GM12878 (cell line): ENCODE results near the gene IL3. TPM values are rescaled to one million over a fixed set of nuclear protein-coding genes. Genes with fewer than 3 reads are reported as not detected.

Experiments used
- ATAC-seq: fragments of 200-7000 bp; cut with Tn5 transposase; 3 replicates; pipeline ENCODE4 v1.9.1; 2020; ENCODE audit warnings: mild to moderate bottlenecking, moderate library complexity
- BruUV-seq: library from RNA; stranded (reverse); fragments of 400-500 nt; replicated peaks from 2 replicates; lab custom pipeline; 2021; lab: Mats Ljungman, UMichigan
- CTCF ChIA-PET: fragments of 300-600 bp; sonication (Branson Sonifier 250); formaldehyde crosslinking; extraction: SDS; loops from one replicate; lab custom pipeline; 2021; ENCODE audit warnings: inconsistent platforms; lab: Yijun Ruan, JAX
- POLR2A ChIA-PET: fragments of 350-600 bp; formaldehyde crosslinking; extraction: SDS; loops from one replicate; lab custom pipeline; 2021; ENCODE audit warnings: inconsistent platforms; lab: Charles Lee
- RAD21 ChIA-PET: fragments of 300-600 bp; sonication (Branson Sonifier 250); formaldehyde crosslinking; loops from one replicate; lab custom pipeline; 2023; ENCODE audit warnings: antibody characterized with exemption; ENCODE audit not compliant: unreplicated experiment; lab: Charles Lee
- SMC1A ChIA-PET: fragments of 300-600 bp; sonication (Branson Sonifier 250); formaldehyde crosslinking; loops from one replicate; lab custom pipeline; 2023; ENCODE audit not compliant: unreplicated experiment, uncharacterized antibody; lab: Charles Lee
- DNase-seq: peaks from one replicate; pipeline ENCODE4 v3.0.0-alpha.2; 2011; ENCODE audit warnings: low read depth, low spot score
- FAIRE-seq: peaks from 3 replicates; lab custom pipeline; 2011; peaks lifted over from hg19 to GRCh38; lab: Jason Lieb, UNC
- H2AFZ ChIP-seq: 2 replicates; pipeline ENCODE4 v1.6.0; 2011; ENCODE audit warnings: low read depth, low read length, control low read depth; ENCODE audit not compliant: control insufficient read depth
- H3K27ac ChIP-seq: 2 replicates; pipeline ENCODE4 v1.5.1; 2011; ENCODE audit warnings: control low read depth; ENCODE audit not compliant: control insufficient read depth, insufficient read depth
- H3K27me3 ChIP-seq, 2 experiments: replicated peaks in 1 of 2; 2 replicates each; pipeline versions ENCODE4 v1.6.0 to v1.6.1; 2011; ENCODE audit warnings: low read length in 1 of 2; ENCODE audit not compliant: control insufficient read depth in 2 of 2, insufficient read depth in 2 of 2
- H3K36me3 ChIP-seq, 2 experiments: 2 replicates each; pipeline ENCODE4 v1.5.1; 2011; ENCODE audit warnings: low read length in 1 of 2; ENCODE audit not compliant: control insufficient read depth in 2 of 2, insufficient read depth in 2 of 2
- H3K4me1 ChIP-seq: 2 replicates; pipeline ENCODE4 v1.6.1; 2011; ENCODE audit warnings: mild to moderate bottlenecking, low read length, moderate library complexity, mixed read lengths; ENCODE audit not compliant: control insufficient read depth, insufficient read depth
- H3K4me2 ChIP-seq: 2 replicates; pipeline ENCODE4 v1.6.0; 2011; ENCODE audit warnings: control low read depth; ENCODE audit not compliant: control insufficient read depth, insufficient read depth
- H3K4me3 ChIP-seq: fragments of 200-600 bp; sonication (generic); 2 replicates; pipeline ENCODE4 v1.5.1; 2016
- H3K79me2 ChIP-seq: 2 replicates; pipeline ENCODE4 v1.6.0; 2011; ENCODE audit warnings: low read length; ENCODE audit not compliant: control insufficient read depth, insufficient read depth
- H3K9ac ChIP-seq: 2 replicates; pipeline ENCODE4 v1.8.0; 2011; ENCODE audit warnings: low read length, control low read depth, mixed read lengths; ENCODE audit not compliant: control insufficient read depth, insufficient read depth
- H3K9me3 ChIP-seq: replicated peaks from 3 replicates; pipeline ENCODE4 v1.5.1; 2011; ENCODE audit warnings: mild to moderate bottlenecking, low read length; ENCODE audit not compliant: control insufficient read depth, insufficient read depth
- H4K20me1 ChIP-seq: 2 replicates; pipeline ENCODE4 v1.6.0; 2011; ENCODE audit not compliant: control insufficient read depth, insufficient read depth
- CBX3 ChIP-seq: fragments of 200-600 bp; sonication (generic); IDR thresholded peaks from 2 replicates; pipeline ENCODE4 v1.6.1; 2016; ENCODE audit warnings: low read depth, borderline replicate concordance
- EED ChIP-seq: sonication (generic); IDR thresholded peaks from 2 replicates; pipeline ENCODE4 v1.6.1; 2016; ENCODE audit warnings: antibody characterized with exemption, low read depth
- ESRRA ChIP-seq: IDR thresholded peaks from 2 replicates; pipeline ENCODE4 v1.6.1; 2012; ENCODE audit warnings: mild to moderate bottlenecking, low read length, improper control_type of control experiment
- JUNB ChIP-seq: IDR thresholded peaks from 2 replicates; pipeline ENCODE4 v1.6.1; 2016; ENCODE audit warnings: antibody characterized with exemption, mild to moderate bottlenecking
- MTA2 ChIP-seq: fragments of 450-650 bp; IDR thresholded peaks from 2 replicates; pipeline ENCODE4 v1.6.1; 2016; ENCODE audit warnings: low read depth, mild to moderate bottlenecking, moderate library complexity
- MXI1 ChIP-seq: fragments of 150-350 bp; IDR thresholded peaks from 2 replicates; pipeline ENCODE4 v1.6.1; 2011; ENCODE audit warnings: low read depth, mild to moderate bottlenecking, inconsistent platforms, low read length, improper control_type of control experiment
- PAX5 ChIP-seq: IDR thresholded peaks from 2 replicates; pipeline ENCODE4 v1.6.1; 2011; ENCODE audit warnings: low read depth, low read length, borderline replicate concordance
- RAD51 ChIP-seq: fragments of 450-650 bp; IDR thresholded peaks from 2 replicates; pipeline ENCODE4 v1.6.1; 2016; ENCODE audit warnings: moderate library complexity, mild to moderate bottlenecking, inconsistent platforms
- RUNX3 ChIP-seq: IDR thresholded peaks from 2 replicates; pipeline ENCODE4 v1.6.1; 2012; ENCODE audit warnings: low read length, inconsistent platforms
- STAT1 ChIP-seq: fragments of 450-650 bp; conservative IDR thresholded peaks from 2 replicates; pipeline ENCODE4 v1.6.1; 2014; ENCODE audit warnings: antibody characterized with exemption, mild to moderate bottlenecking
- ZSCAN29 ChIP-seq: fragments of 450-650 bp; IDR thresholded peaks from 2 replicates; pipeline ENCODE4 v1.6.1; 2017; ENCODE audit warnings: mild to moderate bottlenecking, moderate library complexity
- WGBS: methylation state at CpG from one replicate; pipeline ENCODE4 v1.1.6; 2016; ENCODE audit warnings: low lambda C conversion rate; ENCODE audit not compliant: insufficient replicate concordance, insufficient coverage; ENCODE audit errors: missing lambda C conversion rate; 5-methylcytosine and 5-hydroxymethylcytosine counted together
- in situ Hi-C: fragments of 300-500 bp; cut with MboI; formaldehyde crosslinking; loops from 9 replicates; pipeline ENCODE4 v1.14.3; 2018; ENCODE audit warnings: mixed read lengths
- intact Hi-C: fragments of 100-400 bp; cut with micrococcal nuclease; formaldehyde crosslinking; loops from one replicate; pipeline ENCODE4 v1.14.2; 2022; ENCODE audit not compliant: unreplicated experiment
- polyA plus RNA-seq, 11 experiments: library from polyadenylated mRNA; depleted of rRNA in 4 of 11; unstranded in 6 of 11; stranded (reverse) in 5 of 11; fragments of >200 nt; fragmentation: Nextera tagmentation in 4 of 11; fragmentation: Illumina TruSeq in 1 of 11; extraction: Ambion mirVana in 4 of 11; extraction: Trizol in 1 of 11; gene quantifications; 1 replicate in 1 of 11; 2 replicates in 10 of 11; pipeline versions ENCODE4 v1.2.1 to v1.2.3, GENCODE V29; 2011 to 2016; ENCODE audit warnings: inconsistent platforms in 2 of 11, missing spikeins in 2 of 11, low read depth in 1 of 11
- total RNA-seq, 4 experiments: library from RNA; depleted of rRNA in 3 of 4; stranded (reverse); fragments of >200 nt in 3 of 4; fragmentation: Illumina TruSeq in 1 of 4; extraction: Trizol in 1 of 4; gene quantifications; 2 replicates each; pipeline versions ENCODE4 v1.2.1 to v1.2.3, GENCODE V29; 2013 to 2021
- TF ChIP-seq, protein P1 (sequence below): fragments of 450-650 bp; IDR thresholded peaks from 2 replicates; pipeline ENCODE4 v1.6.1; 2017; ENCODE audit warnings: low read depth, mild to moderate bottlenecking, moderate library complexity
- TF ChIP-seq, protein P2 (sequence below): fragments of 450-650 bp; IDR thresholded peaks from 2 replicates; pipeline ENCODE4 v1.6.1; 2017; ENCODE audit warnings: borderline replicate concordance

The IL3 gene
- total and polyA plus RNA-seq, 10 of the 15 experiments (the other 5 are each of a cell fraction or from before 2014, with no cell fraction given): not detected

DNA sequence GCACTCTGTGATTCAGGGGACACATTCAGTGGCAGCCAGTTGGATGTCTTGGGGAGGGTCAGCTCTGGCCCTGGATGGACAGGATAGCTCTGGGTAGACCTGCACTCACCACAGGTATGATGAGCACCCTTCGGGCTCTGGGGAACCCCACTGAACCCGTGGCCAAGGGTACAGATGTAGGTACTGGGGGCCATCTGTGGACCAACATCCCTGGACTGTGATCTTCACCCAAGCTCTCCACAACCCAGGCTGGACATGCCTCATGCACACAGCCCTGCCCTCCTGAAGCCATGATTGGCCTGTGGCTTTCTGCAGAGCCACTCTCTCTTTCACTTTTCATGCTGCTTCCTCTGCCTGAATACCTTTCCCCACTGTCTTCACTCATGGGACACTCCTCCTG lies 33.4 kb upstream of the IL3 start:
- ChIA-PET RAD21 (no interaction called here), CTCF (interaction anchor here (1.5 kb wide), 1 partner anchor 153 kb away, joined by 3 read pairs; no protein-coding TSS in a partner anchor), POLR2A (no interaction called here), SMC1A (interaction anchor here (1.1 kb wide), 1 partner anchor 12 kb away, joined by 4 read pairs; no protein-coding TSS in a partner anchor)
- Histone ChIP-seq H3K27me3 (peaks cover 0 to 5% of the 10 kb centered on the region in 2 experiments; a peak in 2 of 4 replicates), H4K20me1 (no peaks in the 10 kb centered on the region), H3K4me1 (peaks cover 9% of the 10 kb centered on the region), H3K36me3 (no peaks in the 10 kb centered on the region), H3K9ac (no peak overlapping the region), H3K27ac (no peak overlapping the region), H3K4me3 (no peak overlapping the region), H3K9me3 (no peaks in the 10 kb centered on the region), H3K79me2 (no peaks in the 10 kb centered on the region), H3K4me2 (no peak overlapping the region), H2AFZ (no peak overlapping the region)
- FAIRE-seq (no peak), ATAC-seq (peak; percentile 58; the same call in 2 of the 3 replicates), DNase-seq (no peak)
- 27% methylated on average over 2 of the region's 2 CpGs for WGBS
- TF ChIP-seq ESRRA (no peak), RAD51 (no peak), JUNB (no peak), STAT1 (no peak), PAX5 (peak; percentile 45; the same call in 1 of the 2 replicates), RUNX3 (0 out of 2 replicates have a peak, but pooled peaks have one; percentile 10)
- in situ Hi-C loops: no loop called here
- intact Hi-C loops: no loop called here
- no TSS peak for BruUV-seq

DNA sequence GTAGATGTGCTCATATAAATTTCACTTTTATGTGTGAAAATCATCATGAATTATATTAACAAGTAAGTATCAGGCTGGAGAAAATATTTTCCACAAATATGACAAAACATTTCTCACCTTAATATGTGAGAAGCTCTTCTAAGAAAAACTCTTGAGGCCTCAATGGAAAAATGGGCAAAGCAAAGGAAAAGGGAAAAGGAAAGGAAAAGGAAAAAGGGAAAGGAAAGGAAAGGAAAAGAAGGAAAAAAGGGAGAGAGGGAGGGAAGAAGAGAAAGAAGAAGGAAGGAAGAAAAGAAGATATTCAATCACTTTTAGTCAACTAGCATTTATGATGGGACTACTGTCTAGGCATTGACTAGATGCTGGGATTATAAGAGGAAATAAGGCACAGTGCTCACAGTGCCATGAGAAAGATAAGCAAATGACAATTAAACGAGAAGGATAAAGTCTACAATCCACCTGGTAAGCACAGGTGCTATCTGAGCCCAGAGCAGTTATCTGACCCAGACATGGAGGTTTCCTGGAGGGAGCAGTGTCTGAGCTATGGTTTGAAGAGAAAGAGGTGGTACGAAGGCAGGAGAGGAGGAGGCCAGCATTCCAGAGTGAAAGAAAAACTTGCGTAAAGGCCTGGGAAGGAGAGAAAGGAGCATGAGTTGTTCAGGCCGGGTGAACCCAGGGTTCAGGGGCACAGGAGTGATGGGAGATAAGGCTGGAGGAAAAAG lies 30.7 kb upstream of the IL3 start:
- 51% methylated on average over 4 of the region's 4 CpGs for WGBS
- no TSS peak for BruUV-seq
- RAD21 ChIA-PET: no interaction called here
- TF ChIP-seq EED: no peak
- TF ChIP-seq ZSCAN29: no peak
- no peak for TF ChIP-seq MXI1
- TF ChIP-seq RUNX3: no peak
- TF ChIP-seq CBX3: no peak
- TF ChIP-seq, protein P1, sequence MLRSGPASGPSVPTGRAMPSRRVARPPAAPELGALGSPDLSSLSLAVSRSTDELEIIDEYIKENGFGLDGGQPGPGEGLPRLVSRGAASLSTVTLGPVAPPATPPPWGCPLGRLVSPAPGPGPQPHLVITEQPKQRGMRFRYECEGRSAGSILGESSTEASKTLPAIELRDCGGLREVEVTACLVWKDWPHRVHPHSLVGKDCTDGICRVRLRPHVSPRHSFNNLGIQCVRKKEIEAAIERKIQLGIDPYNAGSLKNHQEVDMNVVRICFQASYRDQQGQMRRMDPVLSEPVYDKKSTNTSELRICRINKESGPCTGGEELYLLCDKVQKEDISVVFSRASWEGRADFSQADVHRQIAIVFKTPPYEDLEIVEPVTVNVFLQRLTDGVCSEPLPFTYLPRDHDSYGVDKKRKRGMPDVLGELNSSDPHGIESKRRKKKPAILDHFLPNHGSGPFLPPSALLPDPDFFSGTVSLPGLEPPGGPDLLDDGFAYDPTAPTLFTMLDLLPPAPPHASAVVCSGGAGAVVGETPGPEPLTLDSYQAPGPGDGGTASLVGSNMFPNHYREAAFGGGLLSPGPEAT: no peak
- TF ChIP-seq MTA2: no peak
- TF ChIP-seq, protein P2, sequence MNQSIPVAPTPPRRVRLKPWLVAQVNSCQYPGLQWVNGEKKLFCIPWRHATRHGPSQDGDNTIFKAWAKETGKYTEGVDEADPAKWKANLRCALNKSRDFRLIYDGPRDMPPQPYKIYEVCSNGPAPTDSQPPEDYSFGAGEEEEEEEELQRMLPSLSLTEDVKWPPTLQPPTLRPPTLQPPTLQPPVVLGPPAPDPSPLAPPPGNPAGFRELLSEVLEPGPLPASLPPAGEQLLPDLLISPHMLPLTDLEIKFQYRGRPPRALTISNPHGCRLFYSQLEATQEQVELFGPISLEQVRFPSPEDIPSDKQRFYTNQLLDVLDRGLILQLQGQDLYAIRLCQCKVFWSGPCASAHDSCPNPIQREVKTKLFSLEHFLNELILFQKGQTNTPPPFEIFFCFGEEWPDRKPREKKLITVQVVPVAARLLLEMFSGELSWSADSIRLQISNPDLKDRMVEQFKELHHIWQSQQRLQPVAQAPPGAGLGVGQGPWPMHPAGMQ: no peak

More for the DNA sequence above, 30.7 kb upstream of the IL3 start:
- H3K9ac ChIP-seq: no peak overlapping the region
- no peaks in the 10 kb centered on the region for H4K20me1 ChIP-seq
- FAIRE-seq: no peak
- CTCF ChIA-PET: interaction anchor here (0.7 kb wide), 1 partner anchor 75 kb away, joined by 3 read pairs; no protein-coding TSS in a partner anchor
- no peaks in the 10 kb centered on the region for H3K36me3 ChIP-seq
- SMC1A ChIA-PET: no interaction called here
- no peak overlapping the region for H2AFZ ChIP-seq
- H3K27me3 ChIP-seq: no peaks in the 10 kb centered on the region; a peak in 2 of 4 replicates
- POLR2A ChIA-PET: no interaction called here
- peaks cover 9% of the 10 kb centered on the region for H3K4me1 ChIP-seq
- H3K4me2 ChIP-seq: no peak overlapping the region
- no peak overlapping the region for H3K4me3 ChIP-seq
- intact Hi-C loops (no loop called here), in situ Hi-C loops (no loop called here)
- DNase-seq: no peak
- ATAC-seq: no peak
- H3K79me2 ChIP-seq: no peaks in the 10 kb centered on the region
- H3K27ac ChIP-seq: no peak overlapping the region
- no peaks in the 10 kb centered on the region for H3K9me3 ChIP-seq
